ENCODE results near the gene OSBP2. TPM values are rescaled to one million over a fixed set of nuclear protein-coding genes. Genes with fewer than 3 reads are reported as not detected.
A peak's percentile ranks its signal among the peaks of the same experiment; 100 is the strongest.

OSBP2 gene
- total RNA-seq, 2 donors from 2014 or later, result 0.14 to 1.7 TPM

GRCh38 chr22:30855266-30855665, 160.6 kb downstream of the OSBP2 start:
- Mint-ChIP-seq H3K27me3 (peaks cover 8 to 13% of the 10 kb centered on the region in 2 donors), H3K4me1 (ENCODE audit: low read depth in 2 of 2) (no peaks in the 10 kb centered on the region), H3K4me3 (no peak overlapping the region)

GRCh38 chr22:30855677-30856518, 161.2 kb downstream of the OSBP2 start:
- Mint-ChIP-seq H3K27me3 (peaks cover 8 to 13% of the 10 kb centered on the region in 2 donors), H3K4me3 (no peak overlapping the region), H3K9me3 (peaks cover 3% of the 10 kb centered on the region), H3K27ac (no peak overlapping the region), H3K36me3 (no peaks in the 10 kb centered on the region), H3K4me1 (ENCODE audit: low read depth in 2 of 2) (no peaks in the 10 kb centered on the region)
- ATAC-seq (no peak), DNase-seq (ENCODE audit: low spot score) (no peak)

More at GRCh38 chr22:30855266-30855665, 160.6 kb downstream of the OSBP2 start:
- DNase-seq (ENCODE audit: low spot score) (no peak), ATAC-seq (no peak)
- no peaks in the 10 kb centered on the region for H3K36me3 Mint-ChIP-seq
- no peak overlapping the region for H3K27ac Mint-ChIP-seq
- H3K9me3 Mint-ChIP-seq, result peaks cover 3% of the 10 kb centered on the region

GRCh38 chr22:30856741-30857502, 162.2 kb downstream of the OSBP2 start:
- DNase-seq (ENCODE audit: low spot score), result no peak
- Mint-ChIP-seq H3K27me3 (peaks cover 8 to 13% of the 10 kb centered on the region in 2 donors), H3K4me3 (no peak overlapping the region), H3K27ac (no peak overlapping the region), H3K4me1 (ENCODE audit: low read depth in 2 of 2) (no peaks in the 10 kb centered on the region), H3K9me3 (peaks cover 3% of the 10 kb centered on the region), H3K36me3 (no peaks in the 10 kb centered on the region)
- no peak for ATAC-seq

- DNase-seq (ENCODE audit: low spot score), result no peak
- H3K9me3 Mint-ChIP-seq, result peaks cover 3% of the 10 kb centered on the region
- H3K36me3 Mint-ChIP-seq, result no peaks in the 10 kb centered on the region
- no peak overlapping the region for H3K27ac Mint-ChIP-seq
- no peak for ATAC-seq
- H3K4me1 Mint-ChIP-seq (ENCODE audit: low read depth in 2 of 2), result no peaks in the 10 kb centered on the region
- H3K4me3 Mint-ChIP-seq, result no peak overlapping the region
- peaks cover 5 to 13% of the 10 kb centered on the region in 2 donors for H3K27me3 Mint-ChIP-seq
Observed at GRCh38 chr22:30857791-30858190, 163.1 kb downstream of the OSBP2 start.

- Mint-ChIP-seq H3K9me3 (peaks cover 3% of the 10 kb centered on the region), H3K27ac (no peak overlapping the region), H3K4me3 (no peak overlapping the region), H3K27me3 (peaks cover 3 to 8% of the 10 kb centered on the region in 2 donors), H3K36me3 (no peaks in the 10 kb centered on the region), H3K4me1 (ENCODE audit: low read depth in 2 of 2) (no peaks in the 10 kb centered on the region)
- DNase-seq (ENCODE audit: low spot score), result no peak
- no peak for ATAC-seq
Observed at GRCh38 chr22:30858976-30859713, 164.5 kb downstream of the OSBP2 start.

GRCh38 chr22:30859714-30860095, 165.0 kb downstream of the OSBP2 start:
- Mint-ChIP-seq H3K27ac (no peak overlapping the region), H3K27me3 (peaks cover under 1 to 2% of the 10 kb centered on the region in 2 donors), H3K9me3 (no peaks in the 10 kb centered on the region), H3K4me1 (ENCODE audit: low read depth in 2 of 2) (no peaks in the 10 kb centered on the region), H3K36me3 (no peaks in the 10 kb centered on the region), H3K4me3 (no peak overlapping the region)
- no peak for ATAC-seq
- DNase-seq (ENCODE audit: low spot score), result no peak

GRCh38 chr22:30860176-30861105, 165.8 kb downstream of the OSBP2 start:
- Mint-ChIP-seq H3K4me3 (no peak overlapping the region), H3K9me3 (no peaks in the 10 kb centered on the region), H3K27me3 (no peaks in the 10 kb centered on the region), H3K4me1 (ENCODE audit: low read depth in 2 of 2) (no peaks in the 10 kb centered on the region), H3K36me3 (no peaks in the 10 kb centered on the region), H3K27ac (no peak overlapping the region)
- peak in 1 of 2 donors; percentile 34 for ATAC-seq
- DNase-seq (ENCODE audit: low spot score), result no peak

GRCh38 chr22:30861131-30861530, 166.5 kb downstream of the OSBP2 start:
- Mint-ChIP-seq H3K4me1 (ENCODE audit: low read depth in 2 of 2) (no peaks in the 10 kb centered on the region), H3K9me3 (no peaks in the 10 kb centered on the region)
- no peak for ATAC-seq

GRCh38 chr22:30861688-30862552, 167.2 kb downstream of the OSBP2 start:
- Mint-ChIP-seq H3K4me3 (no peak overlapping the region), H3K36me3 (no peaks in the 10 kb centered on the region), H3K27ac (no peak overlapping the region), H3K9me3 (no peaks in the 10 kb centered on the region), H3K27me3 (no peaks in the 10 kb centered on the region), H3K4me1 (ENCODE audit: low read depth in 2 of 2) (no peaks in the 10 kb centered on the region)
- no peak for DNase-seq (ENCODE audit: low spot score)
- no peak for ATAC-seq

More at GRCh38 chr22:30861131-30861530, 166.5 kb downstream of the OSBP2 start:
- H3K4me3 Mint-ChIP-seq, result no peak overlapping the region
- no peak for DNase-seq (ENCODE audit: low spot score)
- no peaks in the 10 kb centered on the region for H3K27me3 Mint-ChIP-seq
- no peaks in the 10 kb centered on the region for H3K36me3 Mint-ChIP-seq
- H3K27ac Mint-ChIP-seq, result no peak overlapping the region

GRCh38 chr22:30863081-30863833, 168.6 kb downstream of the OSBP2 start:
- DNase-seq (ENCODE audit: low spot score) (no peak), ATAC-seq (no peak)
- no peak overlapping the region for H3K27ac Mint-ChIP-seq
- no peaks in the 10 kb centered on the region for H3K9me3 Mint-ChIP-seq
- no peaks in the 10 kb centered on the region for H3K27me3 Mint-ChIP-seq
- no peaks in the 10 kb centered on the region for H3K36me3 Mint-ChIP-seq
- H3K4me3 Mint-ChIP-seq, result no peak overlapping the region
- H3K4me1 Mint-ChIP-seq (ENCODE audit: low read depth in 2 of 2), result peaks cover 0 to 2% of the 10 kb centered on the region in 2 donors

- H3K9me3 Mint-ChIP-seq, result no peaks in the 10 kb centered on the region
- no peaks in the 10 kb centered on the region for H3K36me3 Mint-ChIP-seq
- H3K4me3 Mint-ChIP-seq, result no peak overlapping the region
Observed at GRCh38 chr22:30864441-30865420, 170.1 kb downstream of the OSBP2 start.

More at GRCh38 chr22:30864441-30865420, 170.1 kb downstream of the OSBP2 start:
- H3K27me3 Mint-ChIP-seq, result no peaks in the 10 kb centered on the region
- ATAC-seq (no peak), DNase-seq (ENCODE audit: low spot score) (no peak)
- H3K4me1 Mint-ChIP-seq (ENCODE audit: low read depth in 2 of 2), result peaks cover 0 to 2% of the 10 kb centered on the region in 2 donors
- H3K27ac Mint-ChIP-seq, result no peak overlapping the region
